Fibroblast of mammary gland (primary cell): ENCODE data around the gene RNF220.

Source experiments
- DNase-seq: peaks from one replicate; pipeline ENCODE4 v3.0.0-alpha.2; 2010; ENCODE audit warnings: low read depth
- H3K4me3 ChIP-seq: 2 replicates; pipeline ENCODE4 v1.5.1; 2011; ENCODE audit warnings: low read depth, mild to moderate bottlenecking, low read length, moderate library complexity; ENCODE audit not compliant: control insufficient read depth
- TF ChIP-seq, protein P1 (sequence below): conservative IDR thresholded peaks from 2 replicates; pipeline ENCODE4 v1.5.1; 2011; ENCODE audit warnings: low read depth, low read length, inconsistent platforms; ENCODE audit not compliant: control insufficient read depth, insufficient read depth

RNF220 gene

DNA sequence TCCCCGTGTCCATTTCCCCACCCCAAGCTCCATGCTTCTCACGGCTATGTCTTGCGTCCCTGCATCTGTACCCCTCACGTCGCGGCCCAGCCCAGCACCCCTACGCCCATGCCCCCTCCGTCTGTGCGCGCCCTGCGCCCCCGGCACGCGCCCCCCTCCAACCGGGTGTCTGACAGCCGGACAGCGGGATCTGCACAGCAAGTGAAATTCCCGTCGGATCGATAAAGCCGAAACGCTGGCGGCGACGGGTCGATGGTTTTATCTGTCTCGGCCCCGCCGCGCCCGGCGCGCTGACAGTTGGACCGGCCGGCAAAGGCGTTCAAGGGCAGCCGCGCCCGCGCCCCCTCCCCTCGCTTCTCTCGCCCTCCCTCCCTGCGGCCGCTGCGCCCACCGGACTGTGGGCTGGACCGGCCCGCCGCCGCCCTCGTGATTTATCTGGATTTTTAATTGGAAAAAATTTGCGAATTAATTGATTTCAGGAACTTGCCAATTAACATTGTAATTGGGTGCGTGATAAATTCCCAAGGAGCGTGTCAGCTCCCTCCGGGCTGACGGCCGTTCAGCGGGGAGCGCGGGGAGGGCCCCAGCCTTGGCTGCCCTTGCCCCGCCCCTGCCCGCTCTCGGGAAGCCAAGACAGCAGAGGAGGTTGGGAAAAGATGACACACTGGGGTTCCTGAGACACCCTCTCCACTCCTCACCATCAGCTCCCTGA, 212.1 kb downstream of the RNF220 start:
- TF ChIP-seq, protein P1, sequence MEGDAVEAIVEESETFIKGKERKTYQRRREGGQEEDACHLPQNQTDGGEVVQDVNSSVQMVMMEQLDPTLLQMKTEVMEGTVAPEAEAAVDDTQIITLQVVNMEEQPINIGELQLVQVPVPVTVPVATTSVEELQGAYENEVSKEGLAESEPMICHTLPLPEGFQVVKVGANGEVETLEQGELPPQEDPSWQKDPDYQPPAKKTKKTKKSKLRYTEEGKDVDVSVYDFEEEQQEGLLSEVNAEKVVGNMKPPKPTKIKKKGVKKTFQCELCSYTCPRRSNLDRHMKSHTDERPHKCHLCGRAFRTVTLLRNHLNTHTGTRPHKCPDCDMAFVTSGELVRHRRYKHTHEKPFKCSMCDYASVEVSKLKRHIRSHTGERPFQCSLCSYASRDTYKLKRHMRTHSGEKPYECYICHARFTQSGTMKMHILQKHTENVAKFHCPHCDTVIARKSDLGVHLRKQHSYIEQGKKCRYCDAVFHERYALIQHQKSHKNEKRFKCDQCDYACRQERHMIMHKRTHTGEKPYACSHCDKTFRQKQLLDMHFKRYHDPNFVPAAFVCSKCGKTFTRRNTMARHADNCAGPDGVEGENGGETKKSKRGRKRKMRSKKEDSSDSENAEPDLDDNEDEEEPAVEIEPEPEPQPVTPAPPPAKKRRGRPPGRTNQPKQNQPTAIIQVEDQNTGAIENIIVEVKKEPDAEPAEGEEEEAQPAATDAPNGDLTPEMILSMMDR: no peak
- H3K4me3 ChIP-seq: peak overlapping the region; percentile 41
- DNase-seq: peak; percentile 69

DNA sequence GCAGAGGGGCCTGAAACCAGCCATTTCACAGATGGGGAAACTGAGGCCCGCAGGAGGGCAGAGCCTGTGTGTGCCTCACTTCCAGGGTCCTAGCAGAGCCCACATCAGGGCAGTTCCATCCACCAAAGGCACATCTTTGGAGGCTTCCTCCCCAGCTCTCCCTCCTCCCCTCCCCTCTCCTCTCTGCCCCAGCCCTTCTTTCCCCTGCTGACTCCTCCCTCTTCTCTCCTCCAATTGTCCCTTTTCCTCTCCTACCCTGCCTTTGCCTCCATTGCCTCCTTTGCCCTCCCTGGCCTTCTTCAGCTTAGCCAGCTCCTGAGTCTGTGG, 212.6 kb downstream of the RNF220 start:
- TF ChIP-seq, protein P1: no peak
- peak overlapping the region; percentile 41 for H3K4me3 ChIP-seq
- DNase-seq: no peak

DNA sequence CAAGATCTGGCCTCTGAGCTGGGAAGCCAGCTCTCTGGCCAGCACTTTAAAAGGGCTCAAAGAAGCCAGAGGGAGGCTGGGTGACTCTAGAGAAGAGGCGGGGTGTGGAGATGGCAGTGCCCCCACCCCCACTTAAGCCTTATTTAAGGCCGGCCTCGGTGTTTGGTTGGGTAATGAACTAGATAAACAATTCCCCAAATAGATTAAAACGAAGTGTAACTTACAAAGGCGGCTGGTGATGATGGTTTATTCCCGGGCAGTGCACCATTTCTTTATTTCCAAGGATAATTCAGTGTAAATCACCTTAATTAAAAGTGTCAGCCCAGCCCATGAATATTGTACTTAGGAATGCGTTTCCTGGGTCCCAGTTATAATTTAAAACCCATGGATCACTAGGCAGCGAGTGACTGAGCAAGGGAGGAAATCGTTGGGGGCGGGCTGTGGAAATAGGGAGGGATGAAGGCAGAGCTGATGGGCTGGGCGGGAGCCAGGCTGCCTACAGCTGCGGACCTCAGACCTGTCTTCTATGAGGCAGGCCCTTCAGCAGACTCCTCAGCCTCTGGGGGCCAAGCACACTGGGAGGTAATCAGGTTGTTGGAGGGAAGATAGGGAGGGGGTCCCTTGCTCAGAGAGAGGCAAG, 214.3 kb downstream of the RNF220 start:
- TF ChIP-seq, protein P1: no peak
- no peak overlapping the region for H3K4me3 ChIP-seq
- DNase-seq: peak; percentile 93

DNA sequence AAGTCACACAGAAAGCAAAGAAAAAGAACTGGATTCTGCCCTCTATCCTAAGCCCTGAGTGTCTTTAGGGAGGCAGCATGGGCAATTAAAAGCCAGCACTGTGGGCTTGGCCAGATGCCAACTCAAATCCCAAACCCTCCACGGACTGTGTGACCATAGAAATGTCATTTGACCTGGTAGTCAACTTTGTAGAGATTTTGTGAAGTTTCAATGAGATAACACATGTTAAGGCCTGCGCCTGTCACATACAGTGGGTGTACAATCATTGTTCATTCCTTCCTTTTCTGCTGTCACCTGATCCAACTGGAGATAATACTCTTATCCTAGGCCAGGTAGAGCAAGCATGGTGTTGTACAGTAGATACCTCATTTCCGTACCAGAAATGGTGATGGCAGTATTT, 215.0 kb downstream of the RNF220 start:
- no peak overlapping the region for H3K4me3 ChIP-seq
- DNase-seq: no peak
- TF ChIP-seq, protein P1: no peak

DNA sequence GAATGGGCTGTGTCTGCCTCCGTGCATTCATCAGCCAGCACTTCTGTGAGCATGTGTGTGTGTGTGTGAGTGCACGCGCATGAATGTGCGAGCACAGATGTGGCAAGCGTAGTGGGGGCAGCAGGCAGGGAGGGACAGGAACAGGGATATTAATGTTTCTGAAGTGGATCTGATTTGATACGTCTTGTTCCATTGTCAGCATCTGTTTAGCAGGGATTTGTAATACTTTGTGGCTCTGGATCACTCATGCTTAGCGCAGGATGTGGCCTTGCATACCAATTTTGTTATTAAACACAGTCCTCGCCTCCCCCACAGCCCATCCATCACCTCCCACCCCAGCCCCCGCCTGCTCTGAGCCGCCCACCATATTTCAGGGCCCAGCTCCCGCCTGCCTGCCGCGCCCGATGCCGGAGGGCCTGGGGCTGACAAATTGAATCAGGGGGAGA, 216.8 kb downstream of the RNF220 start:
- TF ChIP-seq, protein P1: no peak

DNA sequence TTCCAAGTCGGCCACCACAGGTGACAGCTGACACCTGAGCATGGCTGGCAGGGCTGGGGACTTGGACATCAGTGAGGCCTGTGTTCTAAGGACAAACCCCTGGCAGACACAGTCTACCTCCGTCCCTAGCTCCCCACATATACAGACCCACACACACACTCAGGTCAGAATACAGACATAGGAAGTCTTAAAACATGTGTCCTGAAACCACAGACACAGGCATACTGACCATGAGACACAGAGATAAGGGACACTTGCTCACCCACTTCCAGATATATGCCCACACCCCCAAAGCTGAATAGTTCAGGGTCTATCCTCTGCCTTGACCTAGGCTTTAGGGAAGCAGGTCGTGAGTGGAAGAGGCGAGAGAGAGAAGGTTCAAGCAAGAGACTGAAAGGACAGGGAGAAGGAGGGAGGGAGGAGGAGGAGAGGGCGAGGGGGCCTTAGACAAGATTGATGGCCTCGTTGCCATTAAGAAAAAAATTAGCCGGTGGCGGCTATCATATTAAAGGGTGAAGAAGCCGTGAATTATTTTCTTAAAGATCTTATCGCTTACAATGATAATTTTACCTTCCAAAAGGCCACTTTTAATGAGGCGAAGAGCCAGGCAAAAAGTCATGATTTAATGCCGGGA, 219.3 kb downstream of the RNF220 start:
- TF ChIP-seq, protein P1: no peak
- DNase-seq: no peak

More for the DNA sequence above, 216.8 kb downstream of the RNF220 start:
- no peak overlapping the region for H3K4me3 ChIP-seq
- DNase-seq: peak; percentile 89

More for the DNA sequence above, 219.3 kb downstream of the RNF220 start:
- no peak overlapping the region for H3K4me3 ChIP-seq
